Activated CD4-positive, alpha-beta T cell treated with anti-CD3 and anti-CD28 coated beads for 36 hours (primary cell): ENCODE results near the gene CTSS. TPM values are rescaled to one million over a fixed set of nuclear protein-coding genes. Genes with fewer than 3 reads are reported as not detected.

Source experiments
- ATAC-seq: fragments of 200-7000 bp; cut with Tn5 transposase; one replicate; pipeline ENCODE4 v1.10.0; 2021; ENCODE audit warnings: mild to moderate bottlenecking, moderate library complexity
- CTCF ChIA-PET: fragments of 350-600 bp; sonication (Branson Sonifier 250); formaldehyde crosslinking; loops from one replicate; lab custom pipeline; 2021; ENCODE audit warnings: antibody characterized with exemption; lab: Charles Lee
- POLR2A ChIA-PET: fragments of 350-600 bp; sonication (Branson Sonifier 250); formaldehyde crosslinking; loops from one replicate; lab custom pipeline; 2021; ENCODE audit warnings: antibody characterized with exemption, inconsistent platforms; lab: Charles Lee
- DNase-seq: peaks from one replicate; pipeline ENCODE4 v3.0.0-alpha.2; 2020
- H3K27ac Mint-ChIP-seq: one replicate; pipeline ENCODE4 v1.8.0; 2021; ENCODE audit warnings: mixed read lengths
- H3K27me3 Mint-ChIP-seq: one replicate; pipeline ENCODE4 v1.8.0; 2021; ENCODE audit warnings: mixed read lengths
- H3K36me3 Mint-ChIP-seq: one replicate; pipeline ENCODE4 v1.8.0; 2021; ENCODE audit warnings: low read depth, mixed read lengths
- H3K4me1 Mint-ChIP-seq: one replicate; pipeline ENCODE4 v1.8.0; 2021; ENCODE audit warnings: mixed read lengths
- H3K4me3 Mint-ChIP-seq: one replicate; pipeline ENCODE4 v1.8.0; 2021; ENCODE audit warnings: mild to moderate bottlenecking, moderate library complexity, mixed read lengths
- H3K9me3 Mint-ChIP-seq: one replicate; pipeline ENCODE4 v1.8.0; 2021; ENCODE audit warnings: low read depth, mixed read lengths
- intact Hi-C, 2 experiments: fragments of 100-400 bp; cut with DNase I in 1 of 2; cut with micrococcal nuclease in 1 of 2; formaldehyde crosslinking; loops; one replicate each; pipeline versions ENCODE4 v1.14.2 to v1.15.1; 2022 to 2024; cut with DNase I, micrococcal nuclease
- total RNA-seq, 2 experiments: library from RNA; stranded (reverse); gene quantifications; one replicate each; pipeline ENCODE4 v1.2.3, GENCODE V29; 2021

CTSS gene
- total RNA-seq, 2 experiments from 2014 or later = 31.4 to 44.8 TPM

GRCh38 chr1:150696995-150697927, 68.3 kb downstream of the CTSS start, which contains the start of gene GOLPH3L:
TSS of gene GOLPH3L (minus strand) at chr1:150697154. CDS start at chr1:150694838, 2,316 bp downstream.
- POLR2A ChIA-PET = interaction anchor here (0.5 to 1.8 kb wide), 10 partner anchors 33 to 274 kb away, joined by 3 to 11 read pairs (median 4); partner anchors contain the start of genes ARNT, ENSA and MCL1
- ATAC-seq (peak; percentile 100), DNase-seq (peak; percentile 93)
- Mint-ChIP-seq H3K27me3 (peaks cover 4% of the 10 kb centered on the region), H3K4me3 (peak within 1 kb of the TSS; percentile 98), H3K36me3 (peaks cover 22% of the 10 kb centered on the region), H3K4me1 (peaks cover 21% of the 10 kb centered on the region), H3K27ac (peak within 1 kb of the TSS; percentile 92), H3K9me3 (no peaks in the 10 kb centered on the region)
- intact Hi-C loops = loop anchor here (1.0 to 10.0 kb wide), 9 partner anchors 68 to 333 kb away; partner anchors contain the start of genes ARNT (in 2 of the 2), CERS2 (in 2 of the 2), ENSA (in 2 of the 2) and PRUNE1 (in 1 of the 2)
- CTCF ChIA-PET = interaction anchor here (0.7 to 2.2 kb wide), 11 partner anchors 9 to 225 kb away, joined by 3 to 14 read pairs (median 4); partner anchors contain the start of genes CTSS and ENSA

- Mint-ChIP-seq H3K27me3 (peaks cover 3% of the 10 kb centered on the region), H3K4me3 (peak overlapping the region; percentile 98), H3K36me3 (peaks cover 22% of the 10 kb centered on the region), H3K9me3 (no peaks in the 10 kb centered on the region), H3K27ac (peak overlapping the region; percentile 92), H3K4me1 (peaks cover 21% of the 10 kb centered on the region)
- ChIA-PET POLR2A (interaction anchor here (0.6 to 1.8 kb wide), 6 partner anchors 67 to 273 kb away, joined by 3 to 11 read pairs (median 6); partner anchors contain the start of genes ENSA and MCL1), CTCF (interaction anchor here (0.8 to 2.2 kb wide), 9 partner anchors 10 to 226 kb away, joined by 3 to 14 read pairs (median 4); partner anchors contain the start of gene CTSS)
- DNase-seq (no peak), ATAC-seq (no peak)
- intact Hi-C loops = loop anchor here (2.0 to 10.0 kb wide), 3 partner anchors 134 to 312 kb away; partner anchors contain the start of genes CERS2 (in 1 of the 2) and PRUNE1 (in 1 of the 2)
These were observed 69.0 kb downstream of the CTSS start for GRCh38 chr1:150696590-150696989.

GRCh38 chr1:150696162-150696561, 69.4 kb downstream of the CTSS start:
- Mint-ChIP-seq H3K9me3 (no peaks in the 10 kb centered on the region), H3K4me3 (peak overlapping the region; percentile 98), H3K36me3 (peaks cover 24% of the 10 kb centered on the region), H3K27me3 (peaks cover 3% of the 10 kb centered on the region), H3K4me1 (peaks cover 21% of the 10 kb centered on the region), H3K27ac (peak overlapping the region; percentile 73)
- intact Hi-C loops = loop anchor here (2.0 to 10.0 kb wide), 3 partner anchors 133 to 313 kb away; partner anchors contain the start of genes CERS2 (in 1 of the 2) and PRUNE1 (in 1 of the 2)
- DNase-seq = no peak
- no peak for ATAC-seq
- CTCF ChIA-PET = interaction anchor here (0.8 to 2.2 kb wide), 4 partner anchors 10 to 226 kb away, joined by 3 to 14 read pairs (median 9); no protein-coding TSS in a partner anchor
- POLR2A ChIA-PET = no interaction called here

DNA sequence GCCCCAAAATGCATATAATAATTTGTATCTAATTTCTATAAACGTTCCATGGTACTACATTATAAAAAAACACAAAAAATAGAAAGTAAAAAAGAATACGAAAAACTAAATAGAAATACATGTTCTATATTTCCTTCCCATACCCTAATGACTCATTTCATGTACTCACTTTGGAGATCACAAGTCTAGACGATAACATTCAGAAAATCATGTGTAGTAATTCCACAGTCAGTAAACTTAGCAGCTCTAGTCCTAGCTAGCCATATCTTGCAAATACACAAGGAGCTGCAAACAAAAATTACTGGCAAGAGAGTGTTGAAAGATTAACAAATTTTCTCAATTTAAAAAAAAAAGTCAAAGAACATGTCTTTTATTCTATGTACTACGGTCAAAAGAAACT, 70.0 kb downstream of the CTSS start:
- Mint-ChIP-seq H3K4me1 (peaks cover 23% of the 10 kb centered on the region), H3K4me3 (peak overlapping the region; percentile 33), H3K36me3 (peaks cover 24% of the 10 kb centered on the region), H3K27ac (no peak overlapping the region), H3K9me3 (no peaks in the 10 kb centered on the region), H3K27me3 (peaks cover 3% of the 10 kb centered on the region)
- ChIA-PET POLR2A (no interaction called here), CTCF (no interaction called here)
- ATAC-seq (no peak), DNase-seq (no peak)
- intact Hi-C loops = loop anchor here in 1 of 2 experiments (10.0 kb wide), 1 partner anchor 279 kb away; the partner anchor contains the start of gene CERS2

DNA sequence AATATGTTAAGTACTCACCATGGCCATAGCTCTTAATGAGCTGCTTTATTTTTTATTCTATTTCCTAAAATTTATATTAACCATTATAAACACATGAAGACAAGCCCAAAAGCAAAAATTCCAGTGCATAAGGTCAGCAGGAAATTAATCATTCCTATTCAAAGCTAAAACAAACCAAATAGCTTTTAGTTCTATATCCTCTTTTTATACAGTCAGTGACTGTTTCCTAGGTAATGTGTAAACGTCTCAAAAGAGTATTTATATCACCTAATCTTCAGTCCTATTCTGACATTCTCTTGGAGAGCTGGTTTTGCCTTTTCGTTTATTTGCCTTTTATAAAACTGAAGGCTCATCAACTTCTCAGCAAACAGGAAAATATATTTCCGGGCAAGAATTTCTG, 72.9 kb downstream of the CTSS start:
- Mint-ChIP-seq H3K4me1 (peaks cover 24% of the 10 kb centered on the region), H3K27ac (no peak overlapping the region), H3K4me3 (no peak overlapping the region), H3K27me3 (no peaks in the 10 kb centered on the region), H3K36me3 (peaks cover 27% of the 10 kb centered on the region), H3K9me3 (no peaks in the 10 kb centered on the region)
- ChIA-PET POLR2A (interaction anchor here (0.7 kb wide), 1 partner anchor 177 kb away, joined by 3 read pairs; the partner anchor contains the start of gene FALEC), CTCF (interaction anchor here (0.6 to 1.4 kb wide), 4 partner anchors 8 to 304 kb away, joined by 3 to 5 read pairs (median 4); no protein-coding TSS in a partner anchor)
- intact Hi-C loops = loop anchor here in 1 of 2 experiments (10.0 kb wide), 1 partner anchor 282 kb away; the partner anchor contains the start of gene CERS2
- DNase-seq (no peak), ATAC-seq (no peak)

DNA sequence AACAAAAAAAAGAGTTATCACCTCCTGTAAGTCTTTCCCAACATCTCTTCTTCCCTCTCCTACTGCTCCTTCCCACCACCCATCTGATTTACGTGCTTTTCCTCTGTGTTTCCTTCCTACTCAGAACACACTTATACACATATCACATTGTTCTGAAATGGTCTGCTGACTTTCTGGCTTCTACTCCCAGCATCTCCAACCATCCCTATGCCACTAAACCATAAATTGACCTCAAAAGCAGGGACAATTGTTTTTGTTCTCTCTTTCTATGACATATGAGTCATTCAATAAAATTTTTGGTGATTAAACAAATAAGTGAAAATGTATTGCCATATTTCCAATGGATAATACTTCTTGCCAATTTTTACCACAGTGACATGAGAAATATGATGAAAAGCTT, 76.8 kb downstream of the CTSS start:
- POLR2A ChIA-PET = no interaction called here
- no peak for ATAC-seq

DNA sequence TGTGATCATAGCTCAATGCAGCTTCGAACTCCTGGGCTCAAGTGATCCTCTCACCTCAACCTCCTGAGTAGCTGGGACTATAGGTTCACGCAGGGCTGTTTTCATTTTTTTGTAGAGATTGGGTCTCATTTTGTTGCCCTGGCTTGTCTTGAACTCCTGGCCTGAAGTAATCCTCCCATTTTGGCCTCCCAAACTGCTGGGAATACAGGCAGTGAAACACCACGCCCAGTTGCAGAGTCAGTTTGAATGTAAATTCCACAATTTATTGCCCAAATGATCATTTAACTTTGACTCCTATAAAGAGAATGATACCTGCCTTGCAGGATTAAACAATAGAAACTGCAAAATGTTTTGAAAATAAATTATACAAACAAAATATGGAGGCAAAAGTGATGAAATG, 79.3 kb downstream of the CTSS start:
- CTCF ChIA-PET = interaction anchor here (0.7 to 1.6 kb wide), 3 partner anchors 11 to 663 kb away, joined by 3 to 8 read pairs (median 4); partner anchors contain the start of gene GOLPH3L

More for the DNA sequence above, 76.8 kb downstream of the CTSS start:
- no peaks in the 10 kb centered on the region for H3K27me3 Mint-ChIP-seq
- peaks cover 15% of the 10 kb centered on the region for H3K36me3 Mint-ChIP-seq
- intact Hi-C loops = no loop called here
- no peak for DNase-seq
- CTCF ChIA-PET = interaction anchor here (0.7 kb wide), 1 partner anchor 13 kb away, joined by 3 read pairs; no protein-coding TSS in a partner anchor
- no peaks in the 10 kb centered on the region for H3K9me3 Mint-ChIP-seq
- H3K4me1 Mint-ChIP-seq = peaks cover 12% of the 10 kb centered on the region
- H3K27ac Mint-ChIP-seq = no peak overlapping the region
- no peak overlapping the region for H3K4me3 Mint-ChIP-seq

DNA sequence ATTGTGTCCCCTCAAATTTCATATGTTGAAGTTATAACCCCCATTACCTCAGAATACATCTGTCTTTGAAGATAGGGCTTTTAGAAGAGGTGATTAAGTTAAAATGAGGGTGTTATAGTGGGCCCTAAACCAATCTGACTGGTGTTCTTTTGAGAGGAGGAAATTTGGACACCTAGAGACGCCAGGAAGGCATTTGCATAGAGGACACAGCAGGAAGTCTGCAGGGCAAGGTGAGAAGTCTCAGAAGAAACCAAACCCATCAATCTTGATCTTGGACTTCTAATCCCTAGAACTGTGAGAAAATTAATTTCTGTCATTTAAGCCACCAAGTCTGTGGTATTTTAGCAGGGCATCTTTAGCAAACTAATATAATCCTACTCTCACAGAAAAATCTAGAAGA, 81.7 kb downstream of the CTSS start:
- H3K36me3 Mint-ChIP-seq = peaks cover 12% of the 10 kb centered on the region
- ChIA-PET POLR2A (no interaction called here), CTCF (interaction anchor here (0.6 to 0.9 kb wide), 4 partner anchors 9 to 443 kb away, joined by 3 to 4 read pairs (median 4); no protein-coding TSS in a partner anchor)
- intact Hi-C loops = no loop called here
- ATAC-seq (no peak), DNase-seq (no peak)
- H3K9me3 Mint-ChIP-seq = no peaks in the 10 kb centered on the region
- no peaks in the 10 kb centered on the region for H3K27me3 Mint-ChIP-seq
- H3K4me1 Mint-ChIP-seq = peaks cover 10% of the 10 kb centered on the region
- no peak overlapping the region for H3K4me3 Mint-ChIP-seq
- H3K27ac Mint-ChIP-seq = no peak overlapping the region

More for the DNA sequence above, 79.3 kb downstream of the CTSS start:
- Mint-ChIP-seq H3K36me3 (peaks cover 11% of the 10 kb centered on the region), H3K4me1 (peaks cover 13% of the 10 kb centered on the region), H3K27me3 (no peaks in the 10 kb centered on the region), H3K9me3 (no peaks in the 10 kb centered on the region), H3K4me3 (no peak overlapping the region), H3K27ac (no peak overlapping the region)
- intact Hi-C loops = no loop called here
- no peak for ATAC-seq
- no peak for DNase-seq
- POLR2A ChIA-PET = interaction anchor here (0.6 kb wide), 1 partner anchor 39 kb away, joined by 6 read pairs; no protein-coding TSS in a partner anchor

Other genes with a start within 250 kb of the CTSS start
- gene ADAMTSL4, start 216.4 kb downstream of the CTSS start, total RNA-seq = under 1 TPM; 0.28 to 0.59 TPM
- gene MCL1, start 186.2 kb downstream of the CTSS start, total RNA-seq = 100 to 1,000 TPM; 185 to 265 TPM
- gene ENSA, start 136.2 kb downstream of the CTSS start, total RNA-seq = 100 to 1,000 TPM; 197 to 240 TPM
- gene GOLPH3L, start 68.6 kb downstream of the CTSS start, total RNA-seq = 10 to 100 TPM; 24.2 to 29.1 TPM
- gene HORMAD1, start 44.9 kb downstream of the CTSS start, total RNA-seq = under 1 TPM in 1 of 2 experiments, not detected in 1; 0.25 TPM
- 1 to 10 TPM; 1.5 to 2.1 TPM for gene CTSK, start 42.5 kb upstream of the CTSS start, total RNA-seq
- 10 to 100 TPM; 30.4 to 35.6 TPM for gene ARNT, start 110.8 kb upstream of the CTSS start, total RNA-seq
- not detected for gene CTXND2, start 121.4 kb upstream of the CTSS start, total RNA-seq
- gene SETDB1, start 160.6 kb upstream of the CTSS start, total RNA-seq = 10 to 100 TPM; 48.8 to 52.7 TPM
- 100 to 1,000 TPM; 134 to 151 TPM for gene CERS2, start 209.1 kb upstream of the CTSS start, total RNA-seq
- gene ANXA9, start 216.5 kb upstream of the CTSS start, total RNA-seq = under 1 TPM; 0.27 to 0.28 TPM
- gene MINDY1, start 241.1 kb upstream of the CTSS start, total RNA-seq = 10 to 100 TPM; 16.2 to 20.3 TPM
- 10 to 100 TPM; 13.6 to 18.6 TPM for gene PRUNE1, start 242.7 kb upstream of the CTSS start, total RNA-seq